Osteocyte (in vitro differentiated cells): ENCODE results near the gene FAM180B. TPM values are rescaled to one million over a fixed set of nuclear protein-coding genes. Genes with fewer than 3 reads are reported as not detected.

Experiments used
- DNase-seq: peaks from one replicate; pipeline ENCODE4 v3.0.0; 2021; ENCODE audit warnings: mixed read lengths; ENCODE audit not compliant: unreplicated experiment; ENCODE audit errors: extremely low spot score
- H3K27ac Mint-ChIP-seq: one replicate; pipeline ENCODE4 v1.8.0; 2021; ENCODE audit warnings: mild to moderate bottlenecking, mixed read lengths; ENCODE audit not compliant: unreplicated experiment
- H3K27me3 Mint-ChIP-seq: one replicate; pipeline ENCODE4 v1.8.0; 2021; ENCODE audit warnings: mixed read lengths; ENCODE audit not compliant: unreplicated experiment
- H3K36me3 Mint-ChIP-seq: one replicate; pipeline ENCODE4 v1.8.0; 2021; ENCODE audit warnings: mixed read lengths; ENCODE audit not compliant: unreplicated experiment
- H3K4me1 Mint-ChIP-seq: one replicate; pipeline ENCODE4 v1.8.0; 2021; ENCODE audit warnings: mixed read lengths; ENCODE audit not compliant: unreplicated experiment
- H3K4me3 Mint-ChIP-seq: one replicate; pipeline ENCODE4 v1.8.0; 2021; ENCODE audit warnings: mild to moderate bottlenecking, moderate library complexity, mixed read lengths; ENCODE audit not compliant: unreplicated experiment
- H3K9me3 Mint-ChIP-seq: one replicate; pipeline ENCODE4 v1.8.0; 2021; ENCODE audit warnings: mixed read lengths; ENCODE audit not compliant: unreplicated experiment
- CTCF ChIP-seq: fragments of 200-600 bp; sonication (generic); IDR thresholded peaks from 2 replicates; pipeline ENCODE4 v1.5.0; 2021; ENCODE audit warnings: antibody characterized with exemption, mild to moderate bottlenecking, moderate library complexity
- total RNA-seq: library from RNA; stranded (reverse); gene quantifications from 2 replicates; pipeline ENCODE4 v1.2.1, GENCODE V29; 2021

The FAM180B gene
- total RNA-seq, 1 donor from 2014 or later: 0.32 TPM

DNA sequence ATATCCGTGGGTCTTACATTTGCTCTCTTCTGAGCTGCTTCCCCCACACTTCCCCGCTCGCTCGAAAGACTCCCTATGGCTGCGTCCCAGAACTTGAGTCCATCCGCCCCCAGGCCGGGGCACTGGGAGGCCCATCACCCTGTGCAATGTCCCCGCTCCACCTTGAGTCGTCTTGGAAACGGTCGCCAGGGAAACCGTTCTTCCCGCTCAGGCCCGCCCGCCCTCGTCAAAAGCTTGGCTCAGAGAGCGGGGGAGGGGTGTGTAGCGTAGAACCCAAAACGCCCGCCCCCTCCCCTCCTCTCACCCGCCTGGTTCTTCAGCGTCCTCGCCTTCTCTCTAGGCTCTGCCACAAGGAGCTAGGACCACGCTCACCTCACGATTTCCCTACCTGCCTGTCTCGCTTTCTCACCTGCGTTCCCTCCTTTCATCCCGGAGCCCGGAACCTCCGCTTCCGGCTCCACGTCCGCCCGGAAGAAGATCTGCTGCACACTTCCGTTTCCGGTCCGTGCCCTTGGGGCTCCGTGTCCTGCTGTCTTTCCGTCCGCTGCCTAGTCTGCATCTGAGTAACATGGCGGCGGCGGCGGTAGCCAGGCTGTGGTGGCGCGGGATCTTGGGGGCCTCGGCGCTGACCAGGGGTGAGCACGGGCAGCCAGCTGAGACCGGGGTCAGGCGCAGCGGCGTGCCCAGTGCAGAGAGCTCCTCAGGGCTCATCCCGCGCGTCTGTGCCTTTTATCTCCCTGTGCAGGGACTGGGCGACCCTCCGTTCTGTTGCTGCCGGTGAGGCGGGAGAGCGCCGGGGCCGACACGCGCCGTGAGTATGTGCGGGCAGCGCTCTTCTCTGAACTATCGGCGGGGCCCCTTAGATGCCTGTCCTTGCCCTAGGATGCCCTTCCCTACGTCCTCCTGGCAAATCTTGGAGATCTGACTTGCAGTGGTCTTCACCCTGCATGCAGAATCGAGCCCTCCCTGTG, 7.7 kb upstream of the FAM180B start, which contains the start of the genes KBTBD4 and NDUFS3:
KBTBD4 (minus strand) TSS at position 447 of the 971 bp plus-strand sequence; CDS start at position 428, 19 bp downstream.
NDUFS3 (plus strand) TSS at position 551 of the 971 bp plus-strand sequence; CDS start at position 569, 18 bp downstream.
- H3K9me3 Mint-ChIP-seq: no peaks in the 10 kb centered on the region
- peak within 1 kb of the TSS; percentile 100 for H3K27ac Mint-ChIP-seq
- H3K4me1 Mint-ChIP-seq: peaks cover 30% of the 10 kb centered on the region
- H3K27me3 Mint-ChIP-seq: no peaks in the 10 kb centered on the region
- peak within 1 kb of the TSS; percentile 100 for H3K4me3 Mint-ChIP-seq
- DNase-seq: peak; percentile 94
- H3K36me3 Mint-ChIP-seq: peaks cover 26% of the 10 kb centered on the region
- no peak for TF ChIP-seq CTCF

GRCh38 chr11:47583844-47584243, 2.6 kb upstream of the FAM180B start:
- Mint-ChIP-seq H3K4me3 (no peak overlapping the region), H3K36me3 (peaks cover 26% of the 10 kb centered on the region), H3K9me3 (no peaks in the 10 kb centered on the region), H3K4me1 (peaks cover 11% of the 10 kb centered on the region), H3K27ac (no peak overlapping the region), H3K27me3 (no peaks in the 10 kb centered on the region)
- TF ChIP-seq CTCF: no peak
- no peak for DNase-seq

GRCh38 chr11:47587039-47587716, 700 bp downstream of the FAM180B start:
- H3K9me3 Mint-ChIP-seq: no peaks in the 10 kb centered on the region
- peaks cover 18% of the 10 kb centered on the region for H3K36me3 Mint-ChIP-seq
- no peak overlapping the region for H3K4me3 Mint-ChIP-seq
- DNase-seq: no peak
- no peak overlapping the region for H3K27ac Mint-ChIP-seq
- no peaks in the 10 kb centered on the region for H3K4me1 Mint-ChIP-seq
- no peak for TF ChIP-seq CTCF
- no peaks in the 10 kb centered on the region for H3K27me3 Mint-ChIP-seq

DNA sequence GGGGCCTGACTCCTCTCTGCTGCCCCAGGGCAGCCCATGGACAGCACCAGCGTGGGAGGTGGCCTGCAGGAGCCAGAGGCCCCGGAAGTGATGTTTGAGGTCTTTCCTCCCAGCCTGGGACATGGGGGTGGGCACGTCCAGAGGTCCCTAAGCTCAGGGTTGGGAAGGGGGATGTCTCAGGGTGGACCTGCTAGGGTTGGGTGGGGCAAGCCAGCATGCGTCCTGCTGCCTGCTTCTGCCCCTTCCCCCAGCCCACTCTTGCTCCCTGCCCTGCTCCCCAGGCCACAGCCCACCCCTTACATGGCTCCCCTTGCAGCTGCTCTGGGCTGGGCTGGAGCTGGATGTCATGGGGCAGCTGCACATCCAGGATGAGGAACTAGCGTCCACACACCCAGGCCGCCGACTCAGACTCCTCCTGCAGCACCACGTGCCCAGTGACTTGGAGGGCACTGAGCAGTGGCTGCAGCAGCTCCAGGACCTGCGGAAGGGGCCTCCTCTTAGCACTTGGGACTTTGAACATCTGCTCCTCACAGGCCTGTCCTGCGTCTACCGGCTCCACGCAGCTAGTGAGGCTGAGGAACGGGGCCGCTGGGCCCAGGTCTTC, 1.3 kb downstream of the FAM180B start:
- Mint-ChIP-seq H3K4me1 (no peaks in the 10 kb centered on the region), H3K27ac (no peak overlapping the region), H3K36me3 (peaks cover 13% of the 10 kb centered on the region), H3K27me3 (no peaks in the 10 kb centered on the region), H3K9me3 (no peaks in the 10 kb centered on the region), H3K4me3 (no peak overlapping the region)
- no peak for TF ChIP-seq CTCF
- no peak for DNase-seq
